OCI-LY7 (cell line): ENCODE data around the gene PEX11G. TPM values are rescaled to one million over a fixed set of nuclear protein-coding genes. Genes with fewer than 3 reads are reported as not detected.

ENCODE experiments used
- BruUV-seq: library from RNA; stranded (reverse); fragments of 400-500 nt; replicated peaks from 2 replicates; lab custom pipeline; 2021; lab: Mats Ljungman, UMichigan
- CTCF ChIA-PET: fragments of 300-600 bp; sonication (Branson Sonifier 250); formaldehyde crosslinking; loops from one replicate; lab custom pipeline; 2022; ENCODE audit warnings: antibody characterized with exemption; ENCODE audit not compliant: unreplicated experiment; lab: Charles Lee
- POLR2A ChIA-PET: fragments of 300-600 bp; sonication (Branson Sonifier 250); formaldehyde crosslinking; loops from one replicate; lab custom pipeline; 2022; ENCODE audit warnings: antibody characterized with exemption; lab: Charles Lee
- DNase-seq: peaks from one replicate; pipeline ENCODE4 v3.0.0-alpha.2; 2015; ENCODE audit warnings: low spot score
- H2AFZ ChIP-seq: fragments of 200-600 bp; sonication (generic), shearing (Covaris generic); 2 replicates; pipeline ENCODE4 v1.6.1; 2014; ENCODE audit warnings: mild to moderate bottlenecking, antibody characterized with exemption, low read length, moderate library complexity
- H3K27ac ChIP-seq: fragments of 200-600 bp; sonication (generic); 2 replicates; pipeline ENCODE4 v1.5.1; 2014; ENCODE audit warnings: mixed run types, low read depth, mild to moderate bottlenecking, moderate library complexity, low read length, inconsistent platforms; ENCODE audit not compliant: poor library complexity, severe bottlenecking
- H3K36me3 ChIP-seq: fragments of 200-600 bp; sonication (generic); 2 replicates; pipeline ENCODE4 v1.6.1; 2014; ENCODE audit warnings: mild to moderate bottlenecking, antibody characterized with exemption, low read length, moderate library complexity, mixed read lengths; ENCODE audit not compliant: insufficient read depth
- H3K4me1 ChIP-seq: fragments of 200-600 bp; sonication (generic); 2 replicates; pipeline ENCODE4 v1.5.1; 2014; ENCODE audit warnings: mild to moderate bottlenecking, low read length; ENCODE audit not compliant: insufficient read depth, poor library complexity, severe bottlenecking
- H3K4me2 ChIP-seq: fragments of 200-600 bp; sonication (generic); 2 replicates; pipeline ENCODE4 v1.6.1; 2014; ENCODE audit warnings: mild to moderate bottlenecking, low read length
- H3K4me3 ChIP-seq: fragments of 200-600 bp; sonication (generic); 2 replicates; pipeline ENCODE4 v1.5.1; 2014; ENCODE audit warnings: mild to moderate bottlenecking, low read depth, low read length; ENCODE audit not compliant: poor library complexity, severe bottlenecking
- H3K79me2 ChIP-seq: fragments of 200-600 bp; sonication (generic); 2 replicates; pipeline ENCODE4 v1.6.1; 2016; ENCODE audit warnings: low read depth, mild to moderate bottlenecking, low read length, moderate library complexity, mixed read lengths; ENCODE audit not compliant: insufficient read depth
- H3K9me2 ChIP-seq: fragments of 200-600 bp; sonication (generic); 2 replicates; pipeline ENCODE4 v1.6.1; 2016; ENCODE audit warnings: mild to moderate bottlenecking, low read length, mixed read lengths; ENCODE audit not compliant: insufficient read depth
- H3K9me3 ChIP-seq: fragments of 200-600 bp; sonication (generic); 2 replicates; pipeline ENCODE4 v1.6.1; 2014; ENCODE audit warnings: mild to moderate bottlenecking, mixed run types, low read length, mixed read lengths
- H4K20me1 ChIP-seq: fragments of 200-600 bp; sonication (generic); 2 replicates; pipeline ENCODE4 v1.6.1; 2014; ENCODE audit warnings: mild to moderate bottlenecking, antibody characterized with exemption, low read length, moderate library complexity, mixed read lengths; ENCODE audit not compliant: insufficient read depth
- EZH2phosphoT487 ChIP-seq: fragments of 200-600 bp; sonication (generic); IDR thresholded peaks from 2 replicates; pipeline ENCODE4 v1.6.1; 2018; ENCODE audit warnings: low read depth, borderline replicate concordance, mild to moderate bottlenecking, mixed run types, antibody characterized with exemption, low read length, moderate library complexity, mixed read lengths
- intact Hi-C: fragments of 100-400 bp; cut with micrococcal nuclease; formaldehyde crosslinking; loops from one replicate; pipeline ENCODE4 v1.10.0; 2022; ENCODE audit not compliant: unreplicated experiment
- total RNA-seq, 2 experiments: library from RNA; depleted of rRNA in 1 of 2; stranded (reverse); fragments of >200 nt in 1 of 2; shearing (Covaris generic) in 1 of 2; gene quantifications; 2 replicates each; pipeline ENCODE4 v1.2.3, GENCODE V29; 2014 to 2022
- TF ChIP-seq, protein P1 (sequence below): fragments of 200-600 bp; sonication (generic); conservative IDR thresholded peaks from 2 replicates; pipeline ENCODE4 v1.5.1; 2014; ENCODE audit warnings: mild to moderate bottlenecking, antibody characterized with exemption, low read length, moderate library complexity, mixed read lengths

PEX11G gene
- total RNA-seq, 2 experiments from 2014 or later: not detected

DNA sequence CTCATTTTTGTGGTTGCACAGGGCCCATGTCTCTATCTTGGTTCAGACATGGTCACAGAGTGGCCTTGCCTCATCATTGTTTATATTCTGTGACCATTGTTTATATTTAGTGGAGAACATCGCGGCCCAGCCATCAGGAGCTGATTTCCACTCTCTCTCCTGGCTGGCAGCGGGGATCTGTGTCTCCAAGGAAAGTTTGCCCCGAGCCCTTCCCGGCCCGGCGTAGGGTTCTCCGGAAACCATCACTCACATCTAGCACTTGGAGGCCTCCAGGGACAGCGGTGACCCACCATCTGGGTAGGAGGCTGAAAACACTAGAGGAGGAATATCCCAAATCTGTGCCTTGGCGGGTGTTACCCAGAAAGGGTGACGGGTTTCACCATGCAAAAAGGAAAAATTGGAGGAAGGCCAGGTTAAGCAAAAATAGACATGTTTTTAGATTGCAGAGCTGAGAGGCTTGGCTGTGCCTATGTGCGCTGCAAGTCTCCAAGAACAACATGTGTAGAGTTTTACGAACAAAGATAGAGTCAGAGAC lies 26.3 kb upstream of the PEX11G start:
- BruUV-seq: no TSS peak
- CTCF ChIA-PET: no interaction called here
- TF ChIP-seq, protein P1, sequence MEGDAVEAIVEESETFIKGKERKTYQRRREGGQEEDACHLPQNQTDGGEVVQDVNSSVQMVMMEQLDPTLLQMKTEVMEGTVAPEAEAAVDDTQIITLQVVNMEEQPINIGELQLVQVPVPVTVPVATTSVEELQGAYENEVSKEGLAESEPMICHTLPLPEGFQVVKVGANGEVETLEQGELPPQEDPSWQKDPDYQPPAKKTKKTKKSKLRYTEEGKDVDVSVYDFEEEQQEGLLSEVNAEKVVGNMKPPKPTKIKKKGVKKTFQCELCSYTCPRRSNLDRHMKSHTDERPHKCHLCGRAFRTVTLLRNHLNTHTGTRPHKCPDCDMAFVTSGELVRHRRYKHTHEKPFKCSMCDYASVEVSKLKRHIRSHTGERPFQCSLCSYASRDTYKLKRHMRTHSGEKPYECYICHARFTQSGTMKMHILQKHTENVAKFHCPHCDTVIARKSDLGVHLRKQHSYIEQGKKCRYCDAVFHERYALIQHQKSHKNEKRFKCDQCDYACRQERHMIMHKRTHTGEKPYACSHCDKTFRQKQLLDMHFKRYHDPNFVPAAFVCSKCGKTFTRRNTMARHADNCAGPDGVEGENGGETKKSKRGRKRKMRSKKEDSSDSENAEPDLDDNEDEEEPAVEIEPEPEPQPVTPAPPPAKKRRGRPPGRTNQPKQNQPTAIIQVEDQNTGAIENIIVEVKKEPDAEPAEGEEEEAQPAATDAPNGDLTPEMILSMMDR: no peak
- TF ChIP-seq EZH2phosphoT487: no peak
- Histone ChIP-seq H3K4me1 (no peaks in the 10 kb centered on the region), H3K4me2 (no peak overlapping the region), H3K36me3 (no peaks in the 10 kb centered on the region), H3K9me2 (no peaks in the 10 kb centered on the region), H3K4me3 (no peak overlapping the region), H4K20me1 (no peaks in the 10 kb centered on the region), H3K79me2 (no peaks in the 10 kb centered on the region), H3K27ac (no peak overlapping the region), H2AFZ (no peak overlapping the region), H3K9me3 (no peaks in the 10 kb centered on the region)
- DNase-seq: no peak
- intact Hi-C loops: no loop called here
- POLR2A ChIA-PET: no interaction called here

DNA sequence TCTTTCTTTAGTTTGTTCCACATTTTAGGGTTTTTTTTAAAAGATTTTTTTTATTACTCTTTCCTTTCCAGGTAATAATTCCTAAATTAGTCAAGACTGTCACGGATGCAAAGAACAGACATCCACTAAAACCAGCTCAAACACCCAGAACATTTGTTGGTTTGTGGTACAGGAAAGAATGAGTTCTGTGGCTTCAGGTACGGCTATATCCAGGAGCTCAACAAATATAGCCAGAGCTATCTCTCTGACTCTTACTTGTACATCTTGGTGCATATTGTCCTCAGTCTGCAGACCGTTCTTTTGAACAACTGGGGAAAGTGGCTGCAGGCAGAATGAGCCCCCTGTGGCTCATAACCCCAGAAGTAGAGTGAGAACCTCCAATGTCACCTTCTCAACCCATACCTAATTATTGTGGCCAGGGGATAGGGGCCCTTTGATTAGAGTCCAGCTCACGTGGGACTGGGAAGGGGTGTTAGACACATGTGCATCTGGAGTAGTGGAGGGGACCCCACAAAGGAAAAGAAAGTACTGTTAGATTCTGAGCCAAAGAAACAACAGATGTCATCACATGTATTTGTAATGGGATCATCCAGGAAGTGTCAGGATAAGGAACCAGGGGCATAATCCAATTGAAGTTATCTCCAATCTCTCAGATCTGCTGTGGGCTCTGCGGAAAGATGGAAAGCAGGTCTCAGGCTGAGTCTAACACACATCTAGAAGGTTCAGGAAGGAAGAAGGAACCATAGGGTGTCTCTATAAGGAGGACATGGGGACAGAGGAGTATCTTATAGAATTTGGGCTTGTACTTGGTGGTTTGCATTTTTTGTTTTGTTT lies 25.2 kb upstream of the PEX11G start:
- Histone ChIP-seq H3K79me2 (no peaks in the 10 kb centered on the region), H4K20me1 (no peaks in the 10 kb centered on the region), H3K4me1 (no peaks in the 10 kb centered on the region), H3K4me3 (no peak overlapping the region), H3K27ac (no peak overlapping the region), H3K4me2 (no peak overlapping the region), H3K36me3 (no peaks in the 10 kb centered on the region), H2AFZ (no peak overlapping the region), H3K9me3 (no peaks in the 10 kb centered on the region), H3K9me2 (no peaks in the 10 kb centered on the region)
- CTCF ChIA-PET: no interaction called here
- intact Hi-C loops: no loop called here
- POLR2A ChIA-PET: no interaction called here
- no peak for TF ChIP-seq EZH2phosphoT487
- TF ChIP-seq, protein P1: no peak
- BruUV-seq: no TSS peak
- DNase-seq: no peak

DNA sequence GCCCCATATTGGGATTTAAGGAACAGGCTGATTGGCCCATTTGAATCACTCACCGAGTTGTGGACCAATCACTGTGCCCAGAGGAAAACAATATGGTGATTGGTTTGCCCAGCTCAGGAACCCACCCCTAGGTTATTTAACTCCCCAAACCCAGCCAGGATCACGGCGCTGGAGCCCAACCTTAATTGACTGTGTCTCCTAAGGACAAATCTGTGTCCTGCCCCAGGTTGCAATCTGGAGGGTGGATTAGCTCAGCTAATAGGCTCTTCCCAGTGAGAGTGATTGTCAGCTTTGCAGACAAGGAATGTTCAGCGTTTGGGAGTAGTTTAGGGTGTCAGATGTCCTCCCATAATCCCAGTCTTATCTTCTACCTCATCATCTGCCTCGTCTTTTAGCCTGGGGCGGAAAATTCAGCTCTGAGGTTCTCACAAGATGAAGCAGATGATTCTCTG lies 23.6 kb upstream of the PEX11G start:
- no peaks in the 10 kb centered on the region for H3K9me3 ChIP-seq
- POLR2A ChIA-PET: no interaction called here
- no TSS peak for BruUV-seq

More for the DNA sequence above, 23.6 kb upstream of the PEX11G start:
- no peaks in the 10 kb centered on the region for H3K36me3 ChIP-seq
- intact Hi-C loops: no loop called here
- no peaks in the 10 kb centered on the region for H4K20me1 ChIP-seq
- no peaks in the 10 kb centered on the region for H3K79me2 ChIP-seq
- TF ChIP-seq, protein P1: no peak
- no peak for TF ChIP-seq EZH2phosphoT487
- no peak overlapping the region for H2AFZ ChIP-seq
- no peak overlapping the region for H3K4me2 ChIP-seq
- CTCF ChIA-PET: no interaction called here
- H3K27ac ChIP-seq: no peak overlapping the region
- H3K9me2 ChIP-seq: no peaks in the 10 kb centered on the region
- no peak overlapping the region for H3K4me3 ChIP-seq
- H3K4me1 ChIP-seq: no peaks in the 10 kb centered on the region
- no peak for DNase-seq
